Left renal pelvis (tissue), 4 donors: ENCODE results near the gene ARMS2. TPM values are rescaled to one million over a fixed set of nuclear protein-coding genes. Genes with fewer than 3 reads are reported as not detected.

Experiments used
- DNase-seq, 4 donors: peaks; one replicate each; pipeline ENCODE4 v3.0.0-alpha.2; 2013; ENCODE audit warnings: low read depth in 4 of 4, low spot score in 3 of 4
- polyA plus RNA-seq, 4 donors: library from polyadenylated mRNA; unstranded; fragments of 120-200 nt; gene quantifications; one replicate each; pipeline ENCODE4 v1.2.1, GENCODE V29; 2013; ENCODE audit not compliant: insufficient read length in 4 of 4

ARMS2 gene
- polyA plus RNA-seq, 4 donors: 0.22 to 0.34 TPM; not detected in 2

- no peak for DNase-seq
Measured at GRCh38 chr10:122450353-122450990, 4.0 kb upstream of the ARMS2 start.

- DNase-seq: no peak
Measured at GRCh38 chr10:122454071-122454470, 382 bp upstream of the ARMS2 start.

GRCh38 chr10:122455376-122456079 is 1.1 kb downstream of the ARMS2 start:
- DNase-seq: no peak

- DNase-seq: no peak
Measured at GRCh38 chr10:122457934-122458333, 3.5 kb downstream of the ARMS2 start.

- DNase-seq: no peak
Measured at GRCh38 chr10:122458693-122459092, 4.2 kb downstream of the ARMS2 start.

- DNase-seq: no peak
Measured at GRCh38 chr10:122459561-122460273, 5.3 kb downstream of the ARMS2 start.

- no peak for DNase-seq
Measured at GRCh38 chr10:122460891-122461293, 6.4 kb downstream of the ARMS2 start.

GRCh38 chr10:122461367-122461728 is 6.9 kb downstream of the ARMS2 start, which contains the start of gene HTRA1:
HTRA1 (plus strand) TSS chr10:122461553; CDS start chr10:122461653, 100 bp downstream.
- DNase-seq: no peak

GRCh38 chr10:122461729-122462532 is 7.5 kb downstream of the ARMS2 start:
- DNase-seq: no peak

- no peak for DNase-seq
Measured at GRCh38 chr10:122462533-122463465, 8.3 kb downstream of the ARMS2 start.

GRCh38 chr10:122463466-122464249 is 9.2 kb downstream of the ARMS2 start:
- no peak for DNase-seq

- no peak for DNase-seq
Measured at GRCh38 chr10:122464250-122464510, 9.7 kb downstream of the ARMS2 start.

- no peak for DNase-seq
Measured at GRCh38 chr10:122464586-122464985, 10.1 kb downstream of the ARMS2 start.

- no peak for DNase-seq
Measured at GRCh38 chr10:122465401-122466040, 11.1 kb downstream of the ARMS2 start.

GRCh38 chr10:122466951-122467381 is 12.5 kb downstream of the ARMS2 start:
- DNase-seq: no peak

- no peak for DNase-seq
Measured at GRCh38 chr10:122467701-122468100, 13.2 kb downstream of the ARMS2 start.

GRCh38 chr10:122468307-122468925 is 14.0 kb downstream of the ARMS2 start:
- no peak for DNase-seq
